KOPT-K1 (cell line): ENCODE measurements around the gene ARHGEF10L.
"Not testable (repeated sequence)": the region's sequence is repeated elsewhere in the genome, so short reads cannot be mapped to it uniquely, and the experiment has no call there.

Experiments used
- H3K27ac ChIP-seq: fragments of 200-600 bp; sonication (generic); 2 replicates; pipeline ENCODE4 v1.5.1; 2016; ENCODE audit warnings: antibody characterized with exemption, mild to moderate bottlenecking, low read depth, low read length; ENCODE audit not compliant: poor library complexity, severe bottlenecking
- H3K36me3 ChIP-seq: fragments of 200-600 bp; sonication (generic); 2 replicates; pipeline ENCODE4 v1.5.1; 2017; ENCODE audit warnings: antibody characterized with exemption, mild to moderate bottlenecking, low read length, moderate library complexity; ENCODE audit not compliant: insufficient read depth
- H3K9me3 ChIP-seq: fragments of 200-600 bp; sonication (generic); 2 replicates; pipeline ENCODE4 v1.5.1; 2017; ENCODE audit warnings: antibody characterized with exemption, low read length, mild to moderate bottlenecking; ENCODE audit not compliant: insufficient read depth, poor library complexity, severe bottlenecking

Gene ARHGEF10L

GRCh38 chr1:17615157-17615556, 75.7 kb downstream of the ARHGEF10L start:
- H3K36me3 ChIP-seq, result no peaks in the 10 kb centered on the region
- no peak overlapping the region for H3K27ac ChIP-seq
- H3K9me3 ChIP-seq, result no peaks in the 10 kb centered on the region

GRCh38 chr1:17615959-17616358, 76.5 kb downstream of the ARHGEF10L start:
- H3K27ac ChIP-seq, result no peak overlapping the region
- H3K9me3 ChIP-seq, result no peaks in the 10 kb centered on the region
- no peaks in the 10 kb centered on the region for H3K36me3 ChIP-seq

GRCh38 chr1:17616731-17617279, 77.3 kb downstream of the ARHGEF10L start:
- Histone ChIP-seq H3K27ac (no peak overlapping the region), H3K9me3 (no peaks in the 10 kb centered on the region), H3K36me3 (no peaks in the 10 kb centered on the region)

GRCh38 chr1:17617787-17618557, 78.5 kb downstream of the ARHGEF10L start:
- Histone ChIP-seq H3K36me3 (no peaks in the 10 kb centered on the region), H3K27ac (no peak overlapping the region), H3K9me3 (no peaks in the 10 kb centered on the region)

- Histone ChIP-seq H3K27ac (no peak overlapping the region), H3K9me3 (no peaks in the 10 kb centered on the region), H3K36me3 (no peaks in the 10 kb centered on the region)
Observed at GRCh38 chr1:17618558-17619247, 79.2 kb downstream of the ARHGEF10L start.

- Histone ChIP-seq H3K36me3 (no peaks in the 10 kb centered on the region), H3K9me3 (no peaks in the 10 kb centered on the region), H3K27ac (no peak overlapping the region)
Observed at GRCh38 chr1:17620448-17620847, 81.0 kb downstream of the ARHGEF10L start.

- Histone ChIP-seq H3K27ac (no peak overlapping the region), H3K9me3 (no peaks in the 10 kb centered on the region), H3K36me3 (no peaks in the 10 kb centered on the region)
Observed at GRCh38 chr1:17621691-17622090, 82.2 kb downstream of the ARHGEF10L start.

- no peaks in the 10 kb centered on the region for H3K9me3 ChIP-seq
- H3K36me3 ChIP-seq, result no peaks in the 10 kb centered on the region
- H3K27ac ChIP-seq, result no peak overlapping the region
Observed at GRCh38 chr1:17622823-17623222, 83.3 kb downstream of the ARHGEF10L start.

- Histone ChIP-seq H3K27ac (no peak overlapping the region), H3K36me3 (no peaks in the 10 kb centered on the region)
Observed at GRCh38 chr1:17624611-17625233, 85.2 kb downstream of the ARHGEF10L start.

GRCh38 chr1:17627239-17628052, 87.9 kb downstream of the ARHGEF10L start:
- Histone ChIP-seq H3K9me3 (no peaks in the 10 kb centered on the region), H3K36me3 (no peaks in the 10 kb centered on the region), H3K27ac (no peak overlapping the region)

More at GRCh38 chr1:17624611-17625233, 85.2 kb downstream of the ARHGEF10L start:
- no peaks in the 10 kb centered on the region for H3K9me3 ChIP-seq

GRCh38 chr1:17629046-17629445, 89.5 kb downstream of the ARHGEF10L start:
- not testable (repeated sequence) for H3K27ac ChIP-seq, H3K9me3 ChIP-seq, H3K36me3 ChIP-seq

GRCh38 chr1:17629460-17629859, 90.0 kb downstream of the ARHGEF10L start:
- Histone ChIP-seq H3K36me3 (no peaks in the 10 kb centered on the region), H3K9me3 (no peaks in the 10 kb centered on the region), H3K27ac (no peak overlapping the region)

- Histone ChIP-seq H3K36me3 (no peaks in the 10 kb centered on the region), H3K9me3 (no peaks in the 10 kb centered on the region), H3K27ac (no peak overlapping the region)
Observed at GRCh38 chr1:17630048-17630830, 90.7 kb downstream of the ARHGEF10L start.

- Histone ChIP-seq H3K27ac (no peak overlapping the region), H3K9me3 (no peaks in the 10 kb centered on the region), H3K36me3 (no peaks in the 10 kb centered on the region)
Observed at GRCh38 chr1:17630986-17631385, 91.5 kb downstream of the ARHGEF10L start.
